IPS DF 19.7 (cell line): ENCODE measurements around the gene TEX19.

ENCODE experiments used
- DNase-seq: peaks from one replicate; pipeline ENCODE4 v3.0.0-alpha.2; 2013; ENCODE audit warnings: low read depth, low spot score

Gene TEX19

GRCh38 chr17:82321947-82322466 is 37.0 kb upstream of the TEX19 start:
- no peak for DNase-seq

- DNase-seq, result no peak
These were observed 36.3 kb upstream of the TEX19 start for GRCh38 chr17:82322526-82323453.

- DNase-seq, result no peak
These were observed 35.4 kb upstream of the TEX19 start for GRCh38 chr17:82323514-82324234.

- DNase-seq, result no peak
These were observed 34.3 kb upstream of the TEX19 start for GRCh38 chr17:82324566-82325285.

- no peak for DNase-seq
These were observed 33.5 kb upstream of the TEX19 start for GRCh38 chr17:82325286-82326180.

- DNase-seq, result no peak
These were observed 31.8 kb upstream of the TEX19 start for GRCh38 chr17:82327289-82327688.

GRCh38 chr17:82327757-82328140 is 31.3 kb upstream of the TEX19 start:
- DNase-seq, result no peak

- no peak for DNase-seq
These were observed 30.7 kb upstream of the TEX19 start for GRCh38 chr17:82328141-82328993.

GRCh38 chr17:82328994-82329507 is 30.0 kb upstream of the TEX19 start:
- DNase-seq, result no peak

- no peak for DNase-seq
These were observed 29.2 kb upstream of the TEX19 start for GRCh38 chr17:82329683-82330321.

- no peak for DNase-seq
These were observed 28.5 kb upstream of the TEX19 start for GRCh38 chr17:82330322-82331239.

GRCh38 chr17:82331345-82331939 is 27.6 kb upstream of the TEX19 start:
- no peak for DNase-seq

- no peak for DNase-seq
These were observed 26.3 kb upstream of the TEX19 start for GRCh38 chr17:82332669-82333278.

GRCh38 chr17:82333279-82334171 is 25.5 kb upstream of the TEX19 start, which contains the start of gene SECTM1:
Gene SECTM1, minus strand, starts transcription at chr17:82333766. Its CDS starts 6,526 bp downstream, at chr17:82327240.
- no peak for DNase-seq

- DNase-seq, result no peak
These were observed 24.8 kb upstream of the TEX19 start for GRCh38 chr17:82334204-82334621.
